Hindlimb muscle (tissue), 1 donor: Measurements from ENCODE around the gene NRP1. TPM values are rescaled to one million over a fixed set of nuclear protein-coding genes. Genes with fewer than 3 reads are reported as not detected.
"Not testable (repeated sequence)": the region's sequence is repeated elsewhere in the genome, so short reads cannot be mapped to it uniquely, and the experiment has no call there.

Experiments
- DNase-seq: peaks from one replicate; pipeline ENCODE4 v3.0.0-alpha.2; 2013
- polyA plus RNA-seq: library from polyadenylated mRNA; unstranded; fragments of 120-200 nt; gene quantifications from one replicate; pipeline ENCODE4 v1.2.1, GENCODE V29; 2013; ENCODE audit not compliant: insufficient read length

NRP1 gene
- polyA plus RNA-seq, 1 donor, result 102 TPM

- no peak for DNase-seq
Observed at GRCh38 chr10:33320288-33320687, 14.2 kb downstream of the NRP1 start.

- no peak for DNase-seq
Observed at GRCh38 chr10:33315891-33316290, 18.6 kb downstream of the NRP1 start.

GRCh38 chr10:33314811-33315561, 19.5 kb downstream of the NRP1 start:
- DNase-seq, result no peak

GRCh38 chr10:33311640-33312039, 22.8 kb downstream of the NRP1 start:
- no peak for DNase-seq

- no peak for DNase-seq
Observed at GRCh38 chr10:33310853-33311252, 23.6 kb downstream of the NRP1 start.

- DNase-seq, result no peak
Observed at GRCh38 chr10:33309406-33309805, 25.1 kb downstream of the NRP1 start.

GRCh38 chr10:33307835-33308234, 26.6 kb downstream of the NRP1 start:
- DNase-seq, result no peak

GRCh38 chr10:33306701-33307519, 27.6 kb downstream of the NRP1 start:
- DNase-seq, result no peak

- no peak for DNase-seq
Observed at GRCh38 chr10:33306126-33306525, 28.3 kb downstream of the NRP1 start.

GRCh38 chr10:33304423-33305225, 29.8 kb downstream of the NRP1 start:
- DNase-seq, result no peak

- no peak for DNase-seq
Observed at GRCh38 chr10:33303988-33304387, 30.5 kb downstream of the NRP1 start.

- DNase-seq, result no peak
Observed at GRCh38 chr10:33302208-33302829, 32.1 kb downstream of the NRP1 start.

- no peak for DNase-seq
Observed at GRCh38 chr10:33301097-33301789, 33.2 kb downstream of the NRP1 start.

GRCh38 chr10:33300544-33300943, 33.9 kb downstream of the NRP1 start:
- DNase-seq, result not testable (repeated sequence)

GRCh38 chr10:33298893-33299292, 35.6 kb downstream of the NRP1 start:
- no peak for DNase-seq

GRCh38 chr10:33298110-33298509, 36.4 kb downstream of the NRP1 start:
- DNase-seq, result no peak

- DNase-seq, result no peak
Observed at GRCh38 chr10:33295851-33296250, 38.6 kb downstream of the NRP1 start.

- DNase-seq, result no peak
Observed at GRCh38 chr10:33293531-33294170, 40.8 kb downstream of the NRP1 start.

GRCh38 chr10:33293076-33293475, 41.4 kb downstream of the NRP1 start:
- DNase-seq, result no peak

GRCh38 chr10:33291053-33291592, 43.3 kb downstream of the NRP1 start:
- no peak for DNase-seq
